Measurements from ENCODE around the gene PLXDC2.
A peak's percentile ranks its signal among the peaks of the same experiment; 100 is the strongest.
"Not testable (repeated sequence)": the region's sequence is repeated elsewhere in the genome, so short reads cannot be mapped to it uniquely, and the experiment has no call there.

Gene PLXDC2

GRCh38 chr10:19816411-19817230 lies at the start of gene PLXDC2:
Gene PLXDC2 (plus strand): TSS chr10:19816432.
- DNase-seq, result no peak

GRCh38 chr10:19767876-19768275 lies 48.4 kb upstream of the PLXDC2 start:
- DNase-seq, result no peak

DNA sequence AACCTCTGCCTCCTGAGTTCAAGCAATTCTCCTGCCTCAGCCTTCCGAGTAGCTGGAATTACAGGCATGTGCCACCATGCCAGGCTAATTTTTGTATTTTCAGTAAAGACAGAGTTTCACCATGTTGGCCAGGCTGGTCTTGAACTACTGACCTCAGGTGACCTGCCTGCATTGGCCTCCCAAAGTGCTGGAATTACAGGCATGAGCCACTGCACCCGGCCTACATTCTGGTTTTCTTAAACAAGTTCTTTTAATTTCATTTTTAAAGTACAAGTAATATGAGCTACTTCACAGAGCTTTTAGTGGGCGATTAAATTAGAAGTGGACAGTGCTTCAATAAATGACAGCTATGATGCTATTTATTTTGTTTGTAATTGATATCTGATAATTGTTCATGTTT lies 46.4 kb upstream of the PLXDC2 start:
- DNase-seq, result not testable (repeated sequence)

DNA sequence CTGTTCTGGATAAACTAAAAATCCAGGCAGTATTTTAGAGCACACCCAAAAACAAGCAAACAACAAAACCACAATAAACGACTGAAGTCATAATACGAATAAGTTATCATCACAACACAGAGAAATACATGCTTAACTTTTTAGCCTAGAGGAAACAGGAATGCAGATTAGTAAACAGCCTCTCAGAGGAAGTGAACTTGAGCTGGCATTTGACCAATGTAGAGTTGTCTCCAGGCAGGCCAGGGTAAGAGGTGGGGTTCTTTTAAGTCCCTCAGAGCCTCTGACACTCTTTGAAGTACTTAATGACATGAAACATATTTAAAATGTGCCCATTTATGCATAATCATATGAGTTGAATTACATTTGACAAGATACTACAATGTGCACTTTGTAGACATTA lies 43.3 kb upstream of the PLXDC2 start:
- no peak for DNase-seq

GRCh38 chr10:19775296-19775695 lies 40.9 kb upstream of the PLXDC2 start:
- DNase-seq, result no peak

DNA sequence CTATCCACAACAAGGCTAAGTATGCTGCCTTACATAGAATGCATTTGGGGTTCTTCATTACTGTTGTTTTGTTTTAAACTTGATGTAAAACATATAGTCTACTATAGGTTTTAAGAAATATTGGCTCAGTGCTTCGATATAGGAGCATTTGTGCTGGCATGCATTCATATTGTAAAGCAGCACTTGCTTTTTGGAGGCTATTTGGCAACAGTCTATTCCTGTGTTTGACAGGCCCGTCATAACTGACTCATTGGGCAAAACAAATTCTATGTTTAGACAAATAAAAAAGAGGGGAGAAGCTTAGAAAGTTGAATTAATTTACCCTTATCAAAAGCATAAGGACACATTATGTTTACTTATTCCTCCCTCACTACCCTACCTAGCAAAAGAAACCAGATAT lies 38.4 kb upstream of the PLXDC2 start:
- no peak for DNase-seq

- DNase-seq, result no peak
Measured at GRCh38 chr10:19778996-19779395, 37.2 kb upstream of the PLXDC2 start.

DNA sequence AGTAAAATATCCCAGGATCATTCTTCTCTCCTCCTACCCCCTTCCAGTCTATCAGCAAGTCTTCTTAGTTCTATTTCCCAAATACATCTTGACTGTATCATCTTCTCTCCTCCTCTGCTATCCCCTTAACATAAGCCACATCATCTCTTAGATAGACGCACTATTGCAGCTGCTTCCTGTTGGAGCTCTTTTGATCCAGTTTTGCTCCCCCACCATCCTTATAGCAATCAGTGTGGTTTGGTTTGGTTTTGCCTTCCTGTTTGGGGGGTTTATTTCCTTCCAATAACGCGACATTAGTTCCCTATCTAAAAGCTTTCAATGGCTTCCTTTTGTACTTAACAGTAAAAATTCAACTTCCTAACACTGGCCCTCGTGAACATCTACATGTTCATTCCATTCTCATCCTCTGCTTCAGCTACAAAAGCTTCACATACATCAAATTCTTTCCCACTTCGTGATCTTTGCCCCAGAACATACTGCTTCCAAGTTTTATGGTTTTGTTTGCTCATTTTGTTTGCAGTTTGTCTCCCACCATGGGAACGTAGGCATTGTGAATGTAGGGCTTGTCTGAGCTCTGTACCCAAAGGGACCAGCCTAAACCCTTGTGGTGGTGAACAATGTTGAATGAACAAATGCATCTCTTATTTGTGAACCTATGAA lies 33.7 kb upstream of the PLXDC2 start:
- DNase-seq, result no peak

- no peak for DNase-seq
Measured at GRCh38 chr10:19783721-19784120, 32.5 kb upstream of the PLXDC2 start.

DNA sequence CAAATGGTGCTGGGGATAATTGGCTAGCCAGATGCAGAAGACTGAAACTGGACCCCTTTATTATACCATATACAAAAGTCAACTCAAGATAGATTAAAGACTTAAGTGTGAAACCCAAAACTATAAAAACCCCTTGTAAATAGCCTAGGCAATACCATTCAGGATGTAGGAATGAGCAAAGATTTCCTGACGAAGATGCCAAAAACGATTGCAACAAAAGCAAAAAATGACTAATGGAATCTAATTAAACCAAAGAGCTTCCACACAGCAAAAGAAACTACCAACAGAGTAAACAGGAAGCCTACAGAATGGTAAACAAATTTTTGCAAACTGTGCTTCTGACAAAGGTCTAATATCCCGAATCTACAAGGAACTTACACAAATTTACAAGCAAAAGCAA lies 30.9 kb upstream of the PLXDC2 start:
- no peak for DNase-seq

DNA sequence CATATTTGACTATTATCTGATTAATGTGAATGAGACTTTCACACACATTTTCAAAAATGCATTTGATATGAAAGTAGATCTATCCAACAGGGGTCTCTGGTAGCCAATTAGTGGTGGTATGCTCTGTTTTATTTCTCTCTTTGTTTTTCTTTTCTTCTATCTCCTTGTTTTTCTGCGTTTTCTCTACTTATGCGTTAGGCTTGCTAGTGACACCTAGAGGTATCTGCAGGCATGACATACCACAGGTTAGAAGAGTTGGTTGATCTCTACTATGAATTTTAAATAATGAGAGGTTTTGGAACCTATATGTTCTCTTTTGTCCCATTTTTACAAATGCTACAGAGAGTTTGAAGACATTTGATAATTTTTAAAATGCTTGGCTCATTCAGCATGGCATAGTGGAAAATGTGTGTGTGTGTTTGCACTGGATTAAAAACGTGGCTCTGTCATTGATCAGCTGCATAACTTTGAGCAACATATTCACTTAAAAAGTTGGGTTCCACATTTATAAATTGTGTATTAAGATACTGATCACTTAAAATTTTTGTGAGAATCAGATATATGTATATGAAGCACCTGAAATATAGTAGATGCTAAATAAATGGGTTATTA lies 28.1 kb upstream of the PLXDC2 start:
- peak; percentile 68 for DNase-seq

DNA sequence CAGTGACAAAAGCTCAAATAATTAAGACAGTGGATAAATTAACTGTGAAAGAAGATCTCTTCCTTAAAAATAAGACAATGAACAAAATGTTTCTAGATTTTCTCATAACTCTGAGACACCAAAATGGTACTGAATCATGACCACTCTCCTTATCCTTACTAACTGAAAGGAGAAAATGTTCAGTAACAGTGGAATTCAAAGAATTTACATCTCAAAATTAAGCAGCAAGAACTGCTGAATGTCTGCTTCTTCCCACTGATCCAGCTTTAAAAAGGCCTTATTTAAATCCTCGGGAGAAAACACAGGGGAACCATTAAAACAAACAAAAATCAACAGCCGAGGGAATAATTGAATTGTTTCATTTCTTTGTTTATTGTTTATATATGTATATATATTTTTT lies 27.3 kb upstream of the PLXDC2 start:
- no peak for DNase-seq

- DNase-seq, result no peak
Measured at GRCh38 chr10:19789607-19790006, 26.6 kb upstream of the PLXDC2 start.

DNA sequence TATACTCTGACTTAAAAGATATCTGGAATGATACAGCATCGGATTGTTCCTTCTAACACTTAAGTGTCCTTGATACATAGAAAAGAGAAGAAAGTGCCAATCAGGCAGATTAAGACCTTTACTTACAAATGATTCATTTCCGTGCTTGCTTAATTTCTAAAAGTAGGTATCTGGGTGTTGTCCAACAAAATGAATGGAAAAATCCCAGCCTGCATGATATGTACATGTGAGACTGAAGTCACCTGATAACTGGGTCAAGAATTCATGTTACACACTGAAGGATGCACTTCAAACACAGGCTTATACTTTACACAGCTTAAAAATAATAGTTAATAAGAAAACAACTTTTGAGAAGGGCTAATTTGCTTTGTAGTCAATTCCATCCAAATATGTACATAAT lies 25.2 kb upstream of the PLXDC2 start:
- DNase-seq, result no peak

- DNase-seq, result no peak
Measured at GRCh38 chr10:19795684-19796083, 20.5 kb upstream of the PLXDC2 start.

DNA sequence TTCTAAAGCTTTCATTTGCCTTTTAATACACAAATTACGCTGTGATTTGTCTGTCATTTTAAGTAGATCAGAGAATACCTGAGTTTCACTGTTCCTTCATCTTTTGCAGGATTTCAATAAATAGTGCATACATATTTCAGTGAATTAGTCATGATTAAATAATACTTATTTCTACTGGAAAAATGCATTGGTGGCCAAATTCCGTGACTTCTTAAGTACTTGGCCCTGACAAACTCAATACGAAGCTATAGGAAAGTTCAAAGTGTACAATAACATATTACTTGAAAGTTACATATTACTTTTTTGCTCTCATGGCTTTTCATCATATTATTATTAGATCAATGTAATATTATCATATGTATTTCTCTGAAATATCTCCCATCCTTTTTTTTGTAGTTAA lies 16.1 kb upstream of the PLXDC2 start:
- no peak for DNase-seq

- no peak for DNase-seq
Measured at GRCh38 chr10:19801369-19801768, 14.9 kb upstream of the PLXDC2 start.

- no peak for DNase-seq
Measured at GRCh38 chr10:19803676-19804075, 12.6 kb upstream of the PLXDC2 start.

- DNase-seq, result no peak
Measured at GRCh38 chr10:19809481-19809880, 6.8 kb upstream of the PLXDC2 start.

GRCh38 chr10:19811540-19811939 lies 4.7 kb upstream of the PLXDC2 start:
- peak; percentile 47 for DNase-seq

- no peak for DNase-seq
Measured at GRCh38 chr10:19812976-19813375, 3.3 kb upstream of the PLXDC2 start.

DNA sequence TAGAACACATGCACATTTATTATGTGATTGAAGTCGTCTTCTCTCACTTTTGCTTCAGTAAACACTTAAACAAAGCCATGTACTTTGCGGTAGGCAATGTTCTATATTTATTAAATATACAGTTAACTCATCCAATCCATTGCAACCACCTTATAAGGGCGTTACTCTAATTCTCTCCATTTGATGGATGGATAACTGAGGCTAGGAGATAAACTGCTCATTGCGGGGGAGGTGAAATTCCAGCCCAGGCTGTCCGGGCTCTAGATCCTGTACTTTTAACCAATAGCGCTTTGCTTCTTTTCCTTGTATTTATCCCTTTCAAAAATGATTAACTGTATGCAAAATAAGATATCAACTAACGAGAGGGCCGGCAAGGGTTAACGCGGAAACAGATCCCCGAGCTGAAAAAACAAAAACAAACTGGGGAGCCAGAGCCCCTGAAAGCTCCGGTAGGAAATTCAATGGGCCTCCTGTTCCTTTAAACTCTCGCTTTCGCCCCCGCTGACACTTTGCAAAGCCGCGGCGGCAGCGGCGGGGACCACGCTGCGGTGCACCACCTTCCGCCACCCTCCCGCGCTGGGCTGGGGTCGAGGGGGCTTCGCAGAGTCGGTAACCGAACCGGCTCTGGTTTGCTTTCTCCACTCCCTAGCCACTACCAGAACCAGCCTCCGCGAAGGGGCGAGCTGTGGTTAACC lies 1.0 kb upstream of the PLXDC2 start:
- DNase-seq, result peak; percentile 89

GRCh38 chr10:19815731-19816410 lies 361 bp upstream of the PLXDC2 start:
- DNase-seq, result peak; percentile 94
